Posterior vena cava (tissue), 2 donors: ENCODE results near the gene ACOXL. TPM values are rescaled to one million over a fixed set of nuclear protein-coding genes. Genes with fewer than 3 reads are reported as not detected.
"Not testable (repeated sequence)": the region's sequence is repeated elsewhere in the genome, so short reads cannot be mapped to it uniquely, and the experiment has no call there.

Source experiments
- DNase-seq: peaks from one replicate; pipeline ENCODE4 v3.0.0-alpha.2; 2020; ENCODE audit warnings: low spot score
- intact Hi-C, 2 donors: fragments of 100-400 bp; cut with DNase I; formaldehyde crosslinking; loops; one replicate each; pipeline versions ENCODE4 v1.14.1 to v1.14.2; 2022 to 2023
- total RNA-seq, 2 donors: library from RNA; stranded (reverse); fragmentation: NEBNext Ultra II Directional; extraction: Animal tissue kit (Norgen Biotek cat#: 25700); gene quantifications; one replicate each; pipeline ENCODE4 v1.2.1, GENCODE V29; 2021
- donor health status: DM: yes; HTN: yes; CAD: no.
- donor health status: DM: yes; HTN: yes; CAD: no.

The ACOXL gene
- total RNA-seq, 2 donors from 2014 or later: not detected

- intact Hi-C loops: no loop called here
- no peak for DNase-seq
These were observed 307.4 kb downstream of the ACOXL start for GRCh38 chr2:111039628-111040383.

- intact Hi-C loops: no loop called here
- DNase-seq: no peak
These were observed 309.2 kb downstream of the ACOXL start for GRCh38 chr2:111041398-111042202.

GRCh38 chr2:111042261-111042660, 309.9 kb downstream of the ACOXL start:
- DNase-seq: no peak
- intact Hi-C loops: no loop called here

- no peak for DNase-seq
These were observed 310.7 kb downstream of the ACOXL start for GRCh38 chr2:111042772-111043771.

GRCh38 chr2:111044066-111044465, 311.7 kb downstream of the ACOXL start:
- no peak for DNase-seq
- intact Hi-C loops: no loop called here

More at GRCh38 chr2:111042772-111043771, 310.7 kb downstream of the ACOXL start:
- intact Hi-C loops: no loop called here

- intact Hi-C loops, DNase-seq: not testable (repeated sequence)
These were observed 312.9 kb downstream of the ACOXL start for GRCh38 chr2:111045236-111045635.

- DNase-seq: no peak
- intact Hi-C loops: no loop called here
These were observed 313.5 kb downstream of the ACOXL start for GRCh38 chr2:111045771-111046444.

GRCh38 chr2:111046670-111047069, 314.3 kb downstream of the ACOXL start:
- DNase-seq: no peak
- intact Hi-C loops: no loop called here

GRCh38 chr2:111048856-111049768, 316.7 kb downstream of the ACOXL start:
- no peak for DNase-seq
- intact Hi-C loops: no loop called here

- intact Hi-C loops: no loop called here
- no peak for DNase-seq
These were observed 317.6 kb downstream of the ACOXL start for GRCh38 chr2:111049792-111050640.

- intact Hi-C loops: no loop called here
- no peak for DNase-seq
These were observed 318.5 kb downstream of the ACOXL start for GRCh38 chr2:111050701-111051376.

GRCh38 chr2:111052621-111053020, 320.2 kb downstream of the ACOXL start:
- DNase-seq: no peak
- intact Hi-C loops: no loop called here

GRCh38 chr2:111053266-111053665, 320.9 kb downstream of the ACOXL start:
- intact Hi-C loops: no loop called here
- DNase-seq: no peak

- intact Hi-C loops: no loop called here
- no peak for DNase-seq
These were observed 321.6 kb downstream of the ACOXL start for GRCh38 chr2:111053825-111054515.

- no peak for DNase-seq
These were observed 322.7 kb downstream of the ACOXL start for GRCh38 chr2:111054791-111055691.

More at GRCh38 chr2:111054791-111055691, 322.7 kb downstream of the ACOXL start:
- intact Hi-C loops: no loop called here
